ENCODE data around the gene RAB26.
A peak's percentile ranks its signal among the peaks of the same experiment; 100 is the strongest.
"Not testable (repeated sequence)": the region's sequence is repeated elsewhere in the genome, so short reads cannot be mapped to it uniquely, and the experiment has no call there.

Gene RAB26

GRCh38 chr16:2147981-2148671 is at the start of gene RAB26:
RAB26 (plus strand) TSS chr16:2148625; CDS start chr16:2148784, 159 bp downstream.
- peak; percentile 17 for DNase-seq

GRCh38 chr16:2101581-2101980 is 46.8 kb upstream of the RAB26 start:
- not testable (repeated sequence) for DNase-seq

- no peak for DNase-seq
Measured at GRCh38 chr16:2102471-2102870, 46.0 kb upstream of the RAB26 start.

- not testable (repeated sequence) for DNase-seq
Measured at GRCh38 chr16:2104464-2104863, 44.0 kb upstream of the RAB26 start.

- DNase-seq = not testable (repeated sequence)
Measured at GRCh38 chr16:2105291-2105690, 43.1 kb upstream of the RAB26 start.

- DNase-seq = not testable (repeated sequence)
Measured at GRCh38 chr16:2105769-2106168, 42.7 kb upstream of the RAB26 start.

- DNase-seq = not testable (repeated sequence)
Measured at GRCh38 chr16:2106211-2106610, 42.2 kb upstream of the RAB26 start.

- not testable (repeated sequence) for DNase-seq
Measured at GRCh38 chr16:2107121-2107790, 41.2 kb upstream of the RAB26 start.

GRCh38 chr16:2107791-2108125 is 40.7 kb upstream of the RAB26 start:
- DNase-seq = not testable (repeated sequence)

- not testable (repeated sequence) for DNase-seq
Measured at GRCh38 chr16:2108446-2109270, 39.8 kb upstream of the RAB26 start.

- not testable (repeated sequence) for DNase-seq
Measured at GRCh38 chr16:2109271-2109580, 39.2 kb upstream of the RAB26 start.

GRCh38 chr16:2109872-2110271 is 38.6 kb upstream of the RAB26 start:
- DNase-seq = not testable (repeated sequence)

- not testable (repeated sequence) for DNase-seq
Measured at GRCh38 chr16:2110332-2111008, 38.0 kb upstream of the RAB26 start.

GRCh38 chr16:2111009-2111353 is 37.4 kb upstream of the RAB26 start:
- DNase-seq = not testable (repeated sequence)

- DNase-seq = not testable (repeated sequence)
Measured at GRCh38 chr16:2111412-2112335, 36.8 kb upstream of the RAB26 start.

- DNase-seq = not testable (repeated sequence)
Measured at GRCh38 chr16:2112539-2113106, 35.8 kb upstream of the RAB26 start.

GRCh38 chr16:2114225-2114624 is 34.2 kb upstream of the RAB26 start:
- DNase-seq = not testable (repeated sequence)

GRCh38 chr16:2114885-2115590 is 33.4 kb upstream of the RAB26 start:
- not testable (repeated sequence) for DNase-seq

GRCh38 chr16:2115591-2115973 is 32.8 kb upstream of the RAB26 start:
- DNase-seq = no peak

- not testable (repeated sequence) for DNase-seq
Measured at GRCh38 chr16:2116428-2116827, 32.0 kb upstream of the RAB26 start.

GRCh38 chr16:2117341-2117740 is 31.1 kb upstream of the RAB26 start:
- DNase-seq = not testable (repeated sequence)

Data from NCI-H748 treated with DMSO at 0.1 percent for 48 hours (cell line).